MCF 10A (cell line): ENCODE data around the gene SCUBE3. TPM values are rescaled to one million over a fixed set of nuclear protein-coding genes. Genes with fewer than 3 reads are reported as not detected.

Source experiments
- BruUV-seq: library from RNA; stranded (reverse); fragments of 400-500 nt; replicated peaks from 2 replicates; lab custom pipeline; 2021; lab: Mats Ljungman, UMichigan
- CTCF ChIA-PET: fragments of 300-600 bp; sonication (Branson Sonifier 250); formaldehyde crosslinking; extraction: SDS; loops from one replicate; lab custom pipeline; 2021; ENCODE audit warnings: antibody characterized with exemption, inconsistent platforms; lab: Yijun Ruan, JAX
- POLR2A ChIA-PET: fragments of 300-600, 350-650 bp; sonication (Branson Sonifier 250); formaldehyde crosslinking; extraction: SDS; loops from one replicate; lab custom pipeline; 2020; ENCODE audit warnings: antibody characterized with exemption, inconsistent platforms; lab: Yijun Ruan, JAX
- DNase-seq: peaks from one replicate; pipeline ENCODE4 v3.0.0-alpha.2; 2018; ENCODE audit not compliant: unreplicated experiment
- H3K27ac Mint-ChIP-seq: one replicate; pipeline ENCODE4 v1.8.0; 2022; ENCODE audit warnings: mild to moderate bottlenecking, low read depth, mixed read lengths; ENCODE audit not compliant: unreplicated experiment
- H3K27me3 Mint-ChIP-seq: one replicate; pipeline ENCODE4 v1.8.0; 2022; ENCODE audit warnings: mixed read lengths; ENCODE audit not compliant: insufficient read depth, unreplicated experiment
- H3K36me3 Mint-ChIP-seq: one replicate; pipeline ENCODE4 v1.8.0; 2022; ENCODE audit warnings: mild to moderate bottlenecking, moderate library complexity, mixed read lengths; ENCODE audit not compliant: insufficient read depth, unreplicated experiment
- H3K4me1 Mint-ChIP-seq: one replicate; pipeline ENCODE4 v1.8.0; 2022; ENCODE audit warnings: mixed read lengths; ENCODE audit not compliant: insufficient read depth, unreplicated experiment
- H3K4me3 Mint-ChIP-seq: one replicate; pipeline ENCODE4 v1.8.0; 2022; ENCODE audit warnings: mild to moderate bottlenecking, moderate library complexity, mixed read lengths; ENCODE audit not compliant: unreplicated experiment
- H3K9me3 Mint-ChIP-seq: one replicate; pipeline ENCODE4 v1.8.0; 2022; ENCODE audit warnings: mixed read lengths; ENCODE audit not compliant: unreplicated experiment
- intact Hi-C: fragments of 100-400 bp; cut with micrococcal nuclease; formaldehyde crosslinking; loops from 2 replicates; pipeline ENCODE4 v1.14.1; 2022
- total RNA-seq: library from RNA; stranded (reverse); gene quantifications from 2 replicates; pipeline ENCODE4 v1.2.3, GENCODE V29; 2022
- TF ChIP-seq, protein P1 (sequence below): fragments of 200-600 bp; IDR thresholded peaks from one replicate; pipeline ENCODE4 v1.8.0; 2022; ENCODE audit warnings: antibody characterized with exemption, mild to moderate bottlenecking; ENCODE audit not compliant: unreplicated experiment

Gene SCUBE3
- total RNA-seq, 1 experiment from 2014 or later: not detected

GRCh38 chr6:35288834-35289233, 75.1 kb downstream of the SCUBE3 start:
- intact Hi-C loops: no loop called here
- TF ChIP-seq, protein P1, sequence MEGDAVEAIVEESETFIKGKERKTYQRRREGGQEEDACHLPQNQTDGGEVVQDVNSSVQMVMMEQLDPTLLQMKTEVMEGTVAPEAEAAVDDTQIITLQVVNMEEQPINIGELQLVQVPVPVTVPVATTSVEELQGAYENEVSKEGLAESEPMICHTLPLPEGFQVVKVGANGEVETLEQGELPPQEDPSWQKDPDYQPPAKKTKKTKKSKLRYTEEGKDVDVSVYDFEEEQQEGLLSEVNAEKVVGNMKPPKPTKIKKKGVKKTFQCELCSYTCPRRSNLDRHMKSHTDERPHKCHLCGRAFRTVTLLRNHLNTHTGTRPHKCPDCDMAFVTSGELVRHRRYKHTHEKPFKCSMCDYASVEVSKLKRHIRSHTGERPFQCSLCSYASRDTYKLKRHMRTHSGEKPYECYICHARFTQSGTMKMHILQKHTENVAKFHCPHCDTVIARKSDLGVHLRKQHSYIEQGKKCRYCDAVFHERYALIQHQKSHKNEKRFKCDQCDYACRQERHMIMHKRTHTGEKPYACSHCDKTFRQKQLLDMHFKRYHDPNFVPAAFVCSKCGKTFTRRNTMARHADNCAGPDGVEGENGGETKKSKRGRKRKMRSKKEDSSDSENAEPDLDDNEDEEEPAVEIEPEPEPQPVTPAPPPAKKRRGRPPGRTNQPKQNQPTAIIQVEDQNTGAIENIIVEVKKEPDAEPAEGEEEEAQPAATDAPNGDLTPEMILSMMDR: no peak
- no TSS peak for BruUV-seq
- ChIA-PET POLR2A (interaction anchor here (1.1 kb wide), 1 partner anchor 30 kb away, joined by 3 read pairs; the partner anchor contains the start of gene ZNF76), CTCF (interaction anchor here (0.6 to 1.5 kb wide), 3 partner anchors 9 to 183 kb away, joined by 3 to 6 read pairs (median 4); partner anchors contain the start of gene DEF6)
- Mint-ChIP-seq H3K4me3 (no peak overlapping the region), H3K27me3 (no peaks in the 10 kb centered on the region), H3K27ac (no peak overlapping the region), H3K36me3 (peaks cover 45% of the 10 kb centered on the region), H3K4me1 (no peaks in the 10 kb centered on the region), H3K9me3 (no peaks in the 10 kb centered on the region)
- DNase-seq: no peak

- no peak overlapping the region for H3K27ac Mint-ChIP-seq
- peaks cover 23% of the 10 kb centered on the region for H3K36me3 Mint-ChIP-seq
- no peaks in the 10 kb centered on the region for H3K4me1 Mint-ChIP-seq
- no TSS peak for BruUV-seq
- H3K9me3 Mint-ChIP-seq: no peaks in the 10 kb centered on the region
- H3K4me3 Mint-ChIP-seq: no peak overlapping the region
- TF ChIP-seq, protein P1: no peak
- POLR2A ChIA-PET: no interaction called here
- CTCF ChIA-PET: interaction anchor here (3.1 kb wide), 1 partner anchor 157 kb away, joined by 17 read pairs; no protein-coding TSS in a partner anchor
- intact Hi-C loops: loop anchor here (10.0 kb wide), 1 partner anchor 293 kb away; no protein-coding TSS in a partner anchor
- H3K27me3 Mint-ChIP-seq: no peaks in the 10 kb centered on the region
- no peak for DNase-seq
These were observed 77.7 kb downstream of the SCUBE3 start for GRCh38 chr6:35291491-35291890.

DNA sequence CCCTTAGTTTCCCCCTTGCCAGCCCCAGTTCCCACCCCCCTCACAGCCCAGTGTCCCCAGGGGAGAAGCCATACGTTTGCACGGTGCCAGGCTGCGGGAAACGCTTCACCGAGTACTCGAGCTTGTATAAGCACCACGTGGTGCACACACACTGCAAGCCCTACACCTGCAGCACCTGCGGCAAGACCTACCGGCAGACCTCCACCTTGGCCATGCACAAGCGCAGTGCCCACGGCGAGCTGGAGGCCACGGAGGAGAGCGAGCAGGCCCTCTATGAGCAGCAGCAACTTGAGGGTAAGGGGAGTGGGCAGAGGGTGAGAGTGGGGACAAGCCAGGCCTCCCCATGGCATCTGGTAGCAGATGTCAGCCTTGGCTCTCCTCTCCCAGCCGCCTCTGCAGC, 78.7 kb downstream of the SCUBE3 start:
- CTCF ChIA-PET: interaction anchor here (0.7 to 3.1 kb wide), 6 partner anchors 13 to 159 kb away, joined by 4 to 17 read pairs (median 10); partner anchors contain the start of gene PPARD
- Mint-ChIP-seq H3K4me1 (no peaks in the 10 kb centered on the region), H3K27ac (no peak overlapping the region), H3K27me3 (no peaks in the 10 kb centered on the region), H3K4me3 (no peak overlapping the region), H3K36me3 (peaks cover 17% of the 10 kb centered on the region), H3K9me3 (no peaks in the 10 kb centered on the region)
- POLR2A ChIA-PET: interaction anchor here (1.0 kb wide), 1 partner anchor 15 kb away, joined by 4 read pairs; no protein-coding TSS in a partner anchor
- no peak for DNase-seq
- no TSS peak for BruUV-seq
- intact Hi-C loops: loop anchor here (10.0 kb wide), 1 partner anchor 292 kb away; no protein-coding TSS in a partner anchor
- TF ChIP-seq, protein P1: no peak

- ChIA-PET CTCF (interaction anchor here (0.6 to 3.1 kb wide), 17 partner anchors 8 to 172 kb away, joined by 3 to 17 read pairs (median 4); partner anchors contain the start of gene PPARD), POLR2A (interaction anchor here (0.9 to 1.1 kb wide), 4 partner anchors 10 to 156 kb away, joined by 3 to 5 read pairs (median 4); partner anchors contain the start of gene ZNF76)
- Mint-ChIP-seq H3K27ac (no peak overlapping the region), H3K36me3 (peaks cover 12% of the 10 kb centered on the region), H3K4me3 (no peak overlapping the region), H3K27me3 (no peaks in the 10 kb centered on the region), H3K4me1 (no peaks in the 10 kb centered on the region), H3K9me3 (no peaks in the 10 kb centered on the region)
- TF ChIP-seq, protein P1: no peak
- intact Hi-C loops: loop anchor here (10.0 kb wide), 1 partner anchor 291 kb away; no protein-coding TSS in a partner anchor
- no peak for DNase-seq
- BruUV-seq: no TSS peak
These were observed 79.9 kb downstream of the SCUBE3 start for GRCh38 chr6:35293681-35294080.
